WTC11 (cell line): ENCODE data around the gene AURKB. TPM values are rescaled to one million over a fixed set of nuclear protein-coding genes. Genes with fewer than 3 reads are reported as not detected.

Experiments
- CBFB ChIP-seq: sonication (generic); formaldehyde crosslinking; IDR thresholded peaks from 2 replicates; pipeline ENCODE4 v1.8.1; 2022; ENCODE audit warnings: mild to moderate bottlenecking, low read depth, missing genetic modification reagents
- CDX4 ChIP-seq: fragments of 250-450 bp; sonication (Bioruptor Pico); IDR thresholded peaks from 2 replicates; pipeline ENCODE4 v1.9.0; 2021; ENCODE audit warnings: moderate library complexity, mild to moderate bottlenecking, inconsistent platforms, borderline replicate concordance
- CREB1 ChIP-seq: sonication (generic); formaldehyde crosslinking; IDR thresholded peaks from 2 replicates; pipeline ENCODE4 v1.8.0; 2023; ENCODE audit warnings: mild to moderate bottlenecking, missing genetic modification reagents
- CTCF ChIP-seq: fragments of 200-600 bp; IDR thresholded peaks from 2 replicates; pipeline ENCODE4 v1.8.0; 2022; ENCODE audit warnings: antibody characterized with exemption
- E2F1 ChIP-seq: sonication (generic); formaldehyde crosslinking; IDR thresholded peaks from 2 replicates; pipeline ENCODE4 v1.8.0; 2022; ENCODE audit warnings: mild to moderate bottlenecking, missing genetic modification reagents
- E2F5 ChIP-seq: sonication (generic); formaldehyde crosslinking; IDR thresholded peaks from 2 replicates; pipeline ENCODE4 v1.8.1; 2022; ENCODE audit warnings: mild to moderate bottlenecking, moderate library complexity, missing genetic modification reagents
- EMX1 ChIP-seq: fragments of 250-450 bp; sonication (Bioruptor Pico); IDR thresholded peaks from 2 replicates; pipeline ENCODE4 v1.8.0; 2021; ENCODE audit warnings: mild to moderate bottlenecking
- ERG ChIP-seq: fragments of 250-450 bp; sonication (Bioruptor Pico); IDR thresholded peaks from 2 replicates; pipeline ENCODE4 v1.8.0; 2021; ENCODE audit warnings: mild to moderate bottlenecking
- FOXP1 ChIP-seq: sonication (generic); formaldehyde crosslinking; IDR thresholded peaks from 2 replicates; pipeline ENCODE4 v1.8.0; 2022; ENCODE audit warnings: missing genetic modification reagents, mild to moderate bottlenecking, moderate library complexity, borderline replicate concordance
- IRF1 ChIP-seq: sonication (generic); formaldehyde crosslinking; IDR thresholded peaks from 2 replicates; pipeline ENCODE4 v1.8.0; 2023; ENCODE audit warnings: missing genetic modification reagents
- IRF2 ChIP-seq: sonication (generic); formaldehyde crosslinking; IDR thresholded peaks from 2 replicates; pipeline ENCODE4 v1.8.0; 2022; ENCODE audit warnings: low read depth, missing genetic modification reagents, borderline replicate concordance
- JUN ChIP-seq: sonication (generic); formaldehyde crosslinking; IDR thresholded peaks from 2 replicates; pipeline ENCODE4 v1.8.0; 2023; ENCODE audit warnings: mild to moderate bottlenecking, missing genetic modification reagents
- KAT7 ChIP-seq: sonication (generic); formaldehyde crosslinking; IDR thresholded peaks from 2 replicates; pipeline ENCODE4 v1.8.1; 2023; ENCODE audit warnings: missing genetic modification reagents, mild to moderate bottlenecking, borderline replicate concordance
- NFYB ChIP-seq: sonication (generic); formaldehyde crosslinking; conservative IDR thresholded peaks from 2 replicates; pipeline ENCODE4 v1.8.0; 2022; ENCODE audit warnings: low read depth, missing genetic modification reagents
- NR1H2 ChIP-seq: sonication (generic); formaldehyde crosslinking; IDR thresholded peaks from 2 replicates; pipeline ENCODE4 v1.9.0; 2021; ENCODE audit warnings: mild to moderate bottlenecking, moderate library complexity, missing genetic modification reagents
- PREB ChIP-seq: sonication (generic); formaldehyde crosslinking; IDR thresholded peaks from 2 replicates; pipeline ENCODE4 v1.8.1; 2022; ENCODE audit warnings: mild to moderate bottlenecking, missing genetic modification reagents, moderate library complexity, borderline replicate concordance
- PRRX2 ChIP-seq: fragments of 250-450 bp; sonication (Bioruptor Pico); IDR thresholded peaks from 2 replicates; pipeline ENCODE4 v1.8.0; 2021; ENCODE audit warnings: mild to moderate bottlenecking
- RORB ChIP-seq: fragments of 250-450 bp; sonication (Bioruptor Pico); IDR thresholded peaks from 2 replicates; pipeline ENCODE4 v1.9.0; 2021; ENCODE audit warnings: mild to moderate bottlenecking
- SOX15 ChIP-seq: fragments of 250-450 bp; sonication (Bioruptor Pico); IDR thresholded peaks from 2 replicates; pipeline ENCODE4 v1.9.0; 2021; ENCODE audit warnings: mild to moderate bottlenecking
- TCF7 ChIP-seq: sonication (generic); formaldehyde crosslinking; IDR thresholded peaks from 2 replicates; pipeline ENCODE4 v1.8.0; 2022; ENCODE audit warnings: mild to moderate bottlenecking, low read depth, missing genetic modification reagents, moderate library complexity
- ZBTB43 ChIP-seq: sonication (generic); formaldehyde crosslinking; IDR thresholded peaks from 2 replicates; pipeline ENCODE4 v1.8.1; 2023; ENCODE audit warnings: mild to moderate bottlenecking, missing genetic modification reagents
- ZNF263 ChIP-seq: sonication (generic); formaldehyde crosslinking; IDR thresholded peaks from 2 replicates; pipeline ENCODE4 v1.8.1; 2022; ENCODE audit warnings: low read depth, mild to moderate bottlenecking, moderate library complexity, missing genetic modification reagents
- ZNF532 ChIP-seq: fragments of 250-450 bp; sonication (Bioruptor Pico); IDR thresholded peaks from 2 replicates; pipeline ENCODE4 v1.9.0; 2021; ENCODE audit warnings: mild to moderate bottlenecking, borderline replicate concordance
- total RNA-seq: library from RNA; stranded (reverse); gene quantifications from 3 replicates; pipeline ENCODE4 v1.2.3, GENCODE V29; 2021

AURKB gene
- total RNA-seq, 1 experiment from 2014 or later = 215 TPM

GRCh38 chr17:8248751-8249607, 38.6 kb upstream of the AURKB start, which contains the start of gene PFAS (continued):
- peak; percentile 58; the same call in 1 of the 2 replicates for TF ChIP-seq FOXP1 (CRISPR knock-in tag)
- TF ChIP-seq RORB = no peak
- no peak for TF ChIP-seq SOX15
- no peak for TF ChIP-seq ZBTB43 (CRISPR knock-in tag)
- TF ChIP-seq JUN (CRISPR knock-in tag) = no peak
- no peak for TF ChIP-seq PRRX2 (CRISPR knock-in tag)
- TF ChIP-seq CDX4 = no peak
- no peak for TF ChIP-seq CREB1 (CRISPR knock-in tag)
- TF ChIP-seq NR1H2 = no peak
- TF ChIP-seq EMX1 = no peak
- no peak for TF ChIP-seq CTCF
- peak; percentile 53; the same call in 1 of the 2 replicates for TF ChIP-seq KAT7 (CRISPR knock-in tag)
- TF ChIP-seq NFYB (CRISPR knock-in tag) = no peak
- TF ChIP-seq PREB (CRISPR knock-in tag) = no peak
- TF ChIP-seq ERG (CRISPR knock-in tag) = no peak
- TF ChIP-seq IRF1 = no peak
- no peak for TF ChIP-seq E2F1 (CRISPR knock-in tag)
- peak; percentile 45; the same call in 1 of the 2 replicates for TF ChIP-seq CBFB (CRISPR knock-in tag)
- TF ChIP-seq ZNF263 (CRISPR knock-in tag) = no peak
- TF ChIP-seq E2F5 (CRISPR knock-in tag) = peak; percentile 12; the same call in 1 of the 2 replicates
- no peak for TF ChIP-seq TCF7 (CRISPR knock-in tag)
- TF ChIP-seq IRF2 (CRISPR knock-in tag) = no peak
- no peak for TF ChIP-seq ZNF532 (CRISPR knock-in tag)
